ENCODE results near the gene PHF24.

DNA sequence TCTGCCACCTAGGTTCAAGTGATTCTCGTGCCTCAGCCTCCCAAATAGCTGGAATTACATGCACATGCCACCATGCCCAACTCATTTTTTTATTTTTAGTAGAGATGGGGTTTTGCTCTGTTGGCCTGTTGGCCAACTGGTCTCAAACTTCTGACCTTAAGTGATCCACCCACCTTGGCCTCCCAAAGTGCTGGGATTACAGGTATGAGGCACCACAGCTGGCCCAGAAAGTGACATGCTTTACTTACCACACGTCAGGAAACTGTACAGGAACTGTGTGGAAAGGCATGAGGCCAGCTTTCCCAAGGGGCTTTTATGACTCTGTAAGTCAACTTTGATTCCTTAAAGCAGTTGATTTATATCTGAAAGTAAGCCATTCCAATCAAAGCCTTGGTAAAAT is 56.4 kb downstream of the PHF24 start:
- no peak for TF ChIP-seq POLR2A (IDR thresholded peaks at IDR 0.05; ENCODE audit: low read length)
- no peak for TF ChIP-seq GATA1 (IDR thresholded peaks at IDR 0.05; ENCODE audit: low read depth, low read length)
